Stomach (tissue), 9 donors: ENCODE results near the gene SLC44A2. TPM values are rescaled to one million over a fixed set of nuclear protein-coding genes. Genes with fewer than 3 reads are reported as not detected.

Experiments used
- DNase-seq, 2 donors: peaks; one replicate each; pipeline versions ENCODE4 v3.0.0 to v3.0.0-alpha.2; 2013 to 2019
- H3K27ac ChIP-seq, 5 donors: fragments of 200-600 bp in 4 of 5; sonication (generic) in 4 of 5; one replicate each; pipeline ENCODE4 v1.5.1; 2013 to 2019; ENCODE audit warnings: mild to moderate bottlenecking in 1 of 5, moderate library complexity in 1 of 5
- H3K27me3 ChIP-seq, 3 donors: fragments of 200-600 bp; sonication (generic); one replicate each; pipeline ENCODE4 v1.5.1; 2017 to 2019; ENCODE audit warnings: mixed run types in 1 of 3
- H3K36me3 ChIP-seq, 4 donors: fragments of 200-600 bp; sonication (generic); 1 replicate in 3 of 4; 2 replicates in 1 of 4; pipeline ENCODE4 v1.5.1; 2016 to 2019
- H3K4me1 ChIP-seq, 4 donors: fragments of 200-600 bp; sonication (generic); one replicate each; pipeline ENCODE4 v1.5.1; 2016 to 2019
- H3K4me3 ChIP-seq, 4 donors: fragments of 200-600 bp; sonication (generic) in 3 of 4; one replicate each; pipeline ENCODE4 v1.5.1; 2016 to 2019; ENCODE audit warnings: mild to moderate bottlenecking in 1 of 4
- H3K9me3 ChIP-seq, 4 donors: fragments of 200-600 bp; sonication (generic); one replicate each; pipeline ENCODE4 v1.5.1; 2016 to 2019
- CTCF ChIP-seq, 7 experiments: fragments of 450-650 bp in 4 of 7; fragments of 200-600 bp in 3 of 7; sonication (generic) in 3 of 7; IDR thresholded peaks; one replicate each; pipeline ENCODE4 v1.5.1; 2016 to 2019; ENCODE audit warnings: antibody characterized with exemption in 7 of 7, control low read depth in 2 of 7, mild to moderate bottlenecking in 1 of 7
- EP300 ChIP-seq: sonication (generic); formaldehyde crosslinking; IDR thresholded peaks from one replicate; pipeline ENCODE4 v1.6.1; 2017; ENCODE audit warnings: antibody characterized with exemption
- POLR2A ChIP-seq, 4 donors: fragments of 450-650 bp; IDR thresholded peaks; one replicate each; pipeline ENCODE4 v1.6.1; 2016; ENCODE audit warnings: antibody characterized with exemption in 4 of 4, control low read depth in 2 of 4, mild to moderate bottlenecking in 1 of 4, moderate library complexity in 1 of 4
- POLR2AphosphoS5 ChIP-seq, 3 donors: sonication (generic); formaldehyde crosslinking; IDR thresholded peaks; one replicate each; pipeline ENCODE4 v1.6.1; 2016; ENCODE audit warnings: antibody characterized with exemption in 3 of 3
- WGBS, 5 donors: extraction: QIAGEN DNeasy Blood & Tissue Kit in 3 of 5; methylation state at CpG; one replicate each; pipeline versions ENCODE4 v1.1.5 to v1.1.7; 2013 to 2018; 5-methylcytosine and 5-hydroxymethylcytosine counted together
- intact Hi-C: fragments of 100-400 bp; cut with DNase I; formaldehyde crosslinking; loops from one replicate; pipeline ENCODE4 v1.15.1; 2023; ENCODE audit warnings: low total_unique reads
- polyA plus RNA-seq, 3 donors: library from polyadenylated mRNA; stranded (reverse); fragments of 200-250 nt; gene quantifications; one replicate each; pipeline ENCODE4 v1.2.3, GENCODE V29; 2013
- total RNA-seq, 5 donors: library from RNA; depleted of rRNA; stranded (reverse); fragments of >200 nt; gene quantifications; one replicate each; pipeline versions ENCODE4 v1.1.0 to v1.2.3, GENCODE V29; 2014 to 2016
- donor health status: healthy with polysubstance abuse.
- donor health status: Bipolar disorder and iron deficiency.
- donor health status: healthy.

SLC44A2 gene
- total and polyA plus RNA-seq, 8 donors, result 26.1 to 161 (median 65.7) TPM

GRCh38 chr19:10625762-10626138 lies 397 bp downstream of the SLC44A2 start:
- H3K4me3 ChIP-seq, result peak overlapping the region; percentile 64 to 71 (median 70)
- H3K27me3 ChIP-seq, result no peaks in the 10 kb centered on the region
- H3K27ac ChIP-seq, result peak overlapping the region; percentile 91 to 94 (median 93)
- H3K36me3 ChIP-seq, result peaks cover 23 to 43% (median 34%) of the 10 kb centered on the region in 4 donors
- 9 to 47% (median 22%) methylated on average over 7 to 10 of the region's 10 CpGs for WGBS, 5 donors
- DNase-seq, result no peak
- H3K9me3 ChIP-seq, result no peaks in the 10 kb centered on the region
- TF ChIP-seq CTCF (IDR thresholded peaks at IDR 0.05) (no peak), POLR2AphosphoS5 (IDR thresholded peaks at IDR 0.05) (no peak), POLR2A (IDR thresholded peaks at IDR 0.05) (no peak), EP300 (no peak)
- peaks cover 15 to 68% (median 57%) of the 10 kb centered on the region in 4 donors for H3K4me1 ChIP-seq
- intact Hi-C loops, result no loop called here

- no peak for DNase-seq
- Histone ChIP-seq H3K27me3 (no peaks in the 10 kb centered on the region), H3K4me3 (no peak overlapping the region), H3K4me1 (peaks cover 0 to 47% (median 24%) of the 10 kb centered on the region in 4 donors), H3K27ac (no peak overlapping the region), H3K9me3 (no peaks in the 10 kb centered on the region), H3K36me3 (peaks cover 73 to 94% (median 92%) of the 10 kb centered on the region in 4 donors)
- no peak for TF ChIP-seq CTCF (IDR thresholded peaks at IDR 0.05)
- no peak for TF ChIP-seq POLR2AphosphoS5 (IDR thresholded peaks at IDR 0.05)
- TF ChIP-seq EP300, result no peak
- no peak for TF ChIP-seq POLR2A (IDR thresholded peaks at IDR 0.05)
- intact Hi-C loops, result no loop called here
- WGBS, 5 donors, result 74 to 88% (median 83%) methylated on average over 14 of the region's 14 CpGs
Observed at GRCh38 chr19:10631874-10632273, 6.5 kb downstream of the SLC44A2 start.

- Histone ChIP-seq H3K4me3 (no peak overlapping the region), H3K27me3 (no peaks in the 10 kb centered on the region), H3K27ac (no peak overlapping the region), H3K9me3 (no peaks in the 10 kb centered on the region), H3K36me3 (peaks cover 85 to 98% (median 97%) of the 10 kb centered on the region in 4 donors), H3K4me1 (peaks cover 0 to 49% (median 19%) of the 10 kb centered on the region in 4 donors)
- no peak for DNase-seq
- WGBS, 5 donors, result 85 to 96% (median 91%) methylated on average over 7 of the region's 7 CpGs
- intact Hi-C loops, result no loop called here
- TF ChIP-seq CTCF (IDR thresholded peaks at IDR 0.05) (no peak), POLR2A (IDR thresholded peaks at IDR 0.05) (no peak), POLR2AphosphoS5 (IDR thresholded peaks at IDR 0.05) (no peak), EP300 (no peak)
Observed at GRCh38 chr19:10634430-10634829, 9.1 kb downstream of the SLC44A2 start.

GRCh38 chr19:10634963-10635362 lies 9.6 kb downstream of the SLC44A2 start:
- Histone ChIP-seq H3K36me3 (peaks cover 81 to 98% (median 97%) of the 10 kb centered on the region in 4 donors), H3K27me3 (no peaks in the 10 kb centered on the region)

More at GRCh38 chr19:10634963-10635362, 9.6 kb downstream of the SLC44A2 start:
- Histone ChIP-seq H3K27ac (peak overlapping the region in 1 of 5 donors; percentile 26), H3K4me3 (no peak overlapping the region), H3K4me1 (peaks cover 0 to 54% (median 18%) of the 10 kb centered on the region in 4 donors), H3K9me3 (no peaks in the 10 kb centered on the region)
- no peak for DNase-seq
- no peak for TF ChIP-seq POLR2AphosphoS5 (IDR thresholded peaks at IDR 0.05)
- no peak for TF ChIP-seq CTCF (IDR thresholded peaks at IDR 0.05)
- TF ChIP-seq EP300, result no peak
- no peak for TF ChIP-seq POLR2A (IDR thresholded peaks at IDR 0.05)
- intact Hi-C loops, result no loop called here
- 77 to 93% (median 93%) methylated on average over 6 of the region's 6 CpGs for WGBS, 5 donors
